ENCODE results near the gene DUOX1.

DNA sequence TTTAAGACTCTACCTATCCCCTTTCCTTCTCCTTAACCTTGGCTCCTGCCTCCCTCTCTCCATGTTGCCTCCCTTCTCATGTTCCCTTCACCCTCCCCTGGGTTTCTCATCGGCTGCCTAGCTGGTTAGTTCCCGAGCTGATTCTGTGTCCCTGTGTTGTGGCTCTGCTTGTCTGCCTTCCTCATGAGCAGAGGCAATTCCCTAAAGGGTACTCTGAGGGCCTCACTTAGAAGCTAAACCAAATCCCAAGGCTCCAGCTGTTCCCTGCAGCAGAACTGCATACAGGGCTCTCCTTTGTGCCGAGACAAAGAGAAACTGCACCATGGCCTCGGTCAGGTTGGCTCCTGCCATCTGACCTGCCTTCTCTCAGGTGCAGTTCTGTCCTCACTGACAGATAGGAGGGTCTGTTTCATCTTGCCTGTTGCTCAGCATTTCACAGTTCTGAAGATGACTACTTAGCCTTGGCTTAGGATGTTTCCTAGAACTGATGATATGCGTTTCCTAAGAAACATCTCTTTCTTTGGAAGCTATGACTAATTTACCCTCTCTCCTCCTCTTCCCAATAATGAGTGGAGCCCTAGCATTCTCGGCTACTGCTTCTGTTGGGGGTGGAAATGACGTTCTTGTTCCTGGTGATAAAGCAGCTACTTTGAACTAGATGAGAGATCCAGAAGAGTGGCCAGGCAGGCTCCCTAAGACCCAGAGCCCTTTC, 27.1 kb downstream of the DUOX1 start:
- TF ChIP-seq, protein P1, sequence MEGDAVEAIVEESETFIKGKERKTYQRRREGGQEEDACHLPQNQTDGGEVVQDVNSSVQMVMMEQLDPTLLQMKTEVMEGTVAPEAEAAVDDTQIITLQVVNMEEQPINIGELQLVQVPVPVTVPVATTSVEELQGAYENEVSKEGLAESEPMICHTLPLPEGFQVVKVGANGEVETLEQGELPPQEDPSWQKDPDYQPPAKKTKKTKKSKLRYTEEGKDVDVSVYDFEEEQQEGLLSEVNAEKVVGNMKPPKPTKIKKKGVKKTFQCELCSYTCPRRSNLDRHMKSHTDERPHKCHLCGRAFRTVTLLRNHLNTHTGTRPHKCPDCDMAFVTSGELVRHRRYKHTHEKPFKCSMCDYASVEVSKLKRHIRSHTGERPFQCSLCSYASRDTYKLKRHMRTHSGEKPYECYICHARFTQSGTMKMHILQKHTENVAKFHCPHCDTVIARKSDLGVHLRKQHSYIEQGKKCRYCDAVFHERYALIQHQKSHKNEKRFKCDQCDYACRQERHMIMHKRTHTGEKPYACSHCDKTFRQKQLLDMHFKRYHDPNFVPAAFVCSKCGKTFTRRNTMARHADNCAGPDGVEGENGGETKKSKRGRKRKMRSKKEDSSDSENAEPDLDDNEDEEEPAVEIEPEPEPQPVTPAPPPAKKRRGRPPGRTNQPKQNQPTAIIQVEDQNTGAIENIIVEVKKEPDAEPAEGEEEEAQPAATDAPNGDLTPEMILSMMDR (IDR thresholded peaks at IDR 0.05; ENCODE audit: low read depth, low read length), result no peak
- TF ChIP-seq EZH2phosphoT487 (IDR thresholded peaks at IDR 0.05; ENCODE audit: low read depth), result no peak
